ENCODE data around the gene CLDN7.

CLDN7 gene

DNA sequence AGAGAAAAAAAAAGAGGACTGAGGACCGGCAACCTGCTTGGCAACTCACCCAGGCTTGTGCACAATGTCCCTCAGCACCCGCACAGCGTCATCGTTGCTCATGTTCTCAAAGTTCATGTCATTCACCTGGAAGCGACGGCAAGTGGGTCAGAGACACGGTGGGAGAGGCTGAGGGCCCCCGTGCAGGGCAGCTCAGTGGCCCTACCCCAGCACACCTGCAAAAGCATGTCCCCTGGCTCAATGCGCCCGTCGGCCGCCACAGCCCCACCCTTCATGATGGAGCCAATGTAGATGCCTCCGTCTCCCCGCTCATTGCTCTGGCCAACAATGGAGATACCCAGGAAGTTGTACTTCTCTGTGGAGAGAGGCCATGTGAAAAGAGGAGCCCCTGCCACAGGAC, 33.4 kb downstream of the CLDN7 start:
- peak overlapping the region; percentile 99 for H3K27ac ChIP-seq
- TF ChIP-seq, protein P1, sequence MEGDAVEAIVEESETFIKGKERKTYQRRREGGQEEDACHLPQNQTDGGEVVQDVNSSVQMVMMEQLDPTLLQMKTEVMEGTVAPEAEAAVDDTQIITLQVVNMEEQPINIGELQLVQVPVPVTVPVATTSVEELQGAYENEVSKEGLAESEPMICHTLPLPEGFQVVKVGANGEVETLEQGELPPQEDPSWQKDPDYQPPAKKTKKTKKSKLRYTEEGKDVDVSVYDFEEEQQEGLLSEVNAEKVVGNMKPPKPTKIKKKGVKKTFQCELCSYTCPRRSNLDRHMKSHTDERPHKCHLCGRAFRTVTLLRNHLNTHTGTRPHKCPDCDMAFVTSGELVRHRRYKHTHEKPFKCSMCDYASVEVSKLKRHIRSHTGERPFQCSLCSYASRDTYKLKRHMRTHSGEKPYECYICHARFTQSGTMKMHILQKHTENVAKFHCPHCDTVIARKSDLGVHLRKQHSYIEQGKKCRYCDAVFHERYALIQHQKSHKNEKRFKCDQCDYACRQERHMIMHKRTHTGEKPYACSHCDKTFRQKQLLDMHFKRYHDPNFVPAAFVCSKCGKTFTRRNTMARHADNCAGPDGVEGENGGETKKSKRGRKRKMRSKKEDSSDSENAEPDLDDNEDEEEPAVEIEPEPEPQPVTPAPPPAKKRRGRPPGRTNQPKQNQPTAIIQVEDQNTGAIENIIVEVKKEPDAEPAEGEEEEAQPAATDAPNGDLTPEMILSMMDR (conservative IDR thresholded peaks at IDR 0.05; ENCODE audit: low read depth) = no peak
- ChIA-PET CTCF (no interaction called here), POLR2A (ENCODE audit: low non-redundant PET) (no interaction called here)
- DNase-seq (ENCODE audit: low spot score) = no peak

DNA sequence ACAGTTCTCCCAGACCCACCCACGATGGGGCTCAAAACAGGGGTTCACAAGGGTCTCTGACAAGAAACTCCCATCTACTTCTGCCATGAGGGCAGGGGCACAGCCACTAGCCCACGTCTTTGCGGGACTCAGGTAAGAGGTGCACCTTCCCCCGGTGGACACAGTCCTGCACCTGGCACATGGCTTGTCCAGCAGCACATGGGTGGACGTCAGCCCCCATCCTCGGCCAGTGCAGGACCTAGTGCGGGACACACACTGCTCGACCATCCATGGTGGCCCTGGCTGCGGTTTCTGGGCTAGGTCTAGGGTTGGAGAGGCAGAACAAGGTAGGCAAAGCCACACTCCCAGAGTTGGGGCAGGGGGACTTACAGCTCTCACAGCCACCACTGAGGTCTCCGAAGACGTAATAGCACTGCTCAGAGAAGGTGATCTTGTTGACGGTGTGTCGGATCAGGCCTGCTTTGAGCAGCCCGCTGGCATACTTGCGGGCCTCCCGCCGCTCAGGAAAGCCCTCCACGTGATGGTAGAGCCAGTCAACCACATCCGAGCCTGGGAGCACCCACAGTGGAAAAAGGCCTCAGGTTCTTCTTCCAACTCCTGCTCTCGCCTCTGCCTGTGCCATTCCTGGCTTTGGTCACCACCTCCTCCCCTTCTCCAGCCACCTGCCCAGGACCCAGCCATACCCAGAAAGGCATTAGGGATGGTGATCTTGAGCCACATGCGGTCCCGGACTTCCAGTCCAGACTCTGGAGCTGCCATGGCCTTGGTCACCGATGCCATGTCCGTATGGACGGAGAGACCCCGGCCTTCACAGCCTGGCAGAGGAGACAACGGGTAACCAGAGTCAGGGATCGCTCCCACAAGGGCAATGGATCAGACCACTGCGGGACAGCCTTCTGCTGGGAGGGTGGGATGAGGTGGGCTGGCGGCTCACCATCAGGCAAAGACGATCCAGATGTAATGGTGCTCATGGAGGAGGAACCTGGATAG, 35.3 kb downstream of the CLDN7 start:
- CTCF ChIA-PET = no interaction called here
- peak overlapping the region; percentile 99 for H3K27ac ChIP-seq
- POLR2A ChIA-PET (ENCODE audit: low non-redundant PET) = no interaction called here
- TF ChIP-seq, protein P1 (conservative IDR thresholded peaks at IDR 0.05; ENCODE audit: low read depth) = no peak
- DNase-seq (ENCODE audit: low spot score) = no peak

DNA sequence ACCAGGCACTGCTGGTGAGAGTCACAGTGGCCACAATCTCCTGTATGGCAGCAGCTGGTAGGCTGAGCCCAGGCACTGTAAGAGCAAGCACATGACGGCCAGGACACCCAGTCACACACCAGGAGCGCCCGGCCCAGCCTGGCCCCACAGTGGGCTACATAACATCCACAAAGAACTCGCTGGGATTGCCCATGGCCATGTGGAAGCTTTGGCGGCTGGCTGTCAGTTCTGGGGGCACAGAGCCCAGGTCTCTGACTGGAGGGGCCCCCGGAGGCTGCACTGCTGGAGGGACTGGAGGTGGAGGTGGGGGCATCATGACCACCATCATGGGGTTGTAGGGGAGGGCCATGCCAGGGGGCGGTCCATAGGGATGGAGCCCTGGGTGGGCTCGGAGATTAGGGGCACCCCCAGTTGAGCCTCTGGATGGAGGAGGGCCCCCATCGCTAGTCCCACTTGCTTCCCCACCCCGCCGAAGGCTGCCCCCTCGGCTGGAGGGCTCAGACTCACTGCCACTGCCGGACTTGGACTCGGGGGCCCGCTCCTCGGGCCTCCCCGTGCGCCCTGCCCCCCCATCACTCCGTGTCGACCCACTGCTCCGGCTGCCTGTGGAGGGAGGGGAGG, 36.5 kb downstream of the CLDN7 start:
- ChIA-PET CTCF (no interaction called here), POLR2A (ENCODE audit: low non-redundant PET) (no interaction called here)
- no peak for DNase-seq (ENCODE audit: low spot score)
- TF ChIP-seq, protein P1 (conservative IDR thresholded peaks at IDR 0.05; ENCODE audit: low read depth) = no peak
- H3K27ac ChIP-seq = peak overlapping the region; percentile 99

DNA sequence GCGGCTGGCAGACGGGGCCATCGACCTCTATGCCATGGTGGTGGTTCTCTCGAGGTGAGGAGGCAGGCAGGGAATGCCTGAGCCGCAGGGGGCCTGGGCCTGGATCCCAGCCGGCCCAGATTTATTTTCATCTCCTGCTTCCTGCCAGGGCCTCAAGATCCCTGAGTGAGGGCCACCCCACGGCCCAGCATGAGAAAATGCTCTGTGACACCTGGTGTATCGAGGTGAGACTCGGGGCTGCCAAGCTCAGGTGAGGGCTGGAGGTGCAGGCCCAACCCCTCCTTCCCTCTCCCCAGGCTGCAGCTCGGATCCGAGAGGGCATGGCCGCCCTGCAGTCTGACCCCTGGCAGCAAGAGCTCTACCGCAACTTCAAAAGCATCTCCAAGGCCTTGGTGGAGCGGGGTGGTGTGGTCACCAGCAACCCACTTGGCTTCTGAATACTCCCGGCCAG, 37.6 kb downstream of the CLDN7 start:
- ChIA-PET POLR2A (ENCODE audit: low non-redundant PET) (no interaction called here), CTCF (interaction anchor here (0.6 kb wide), 2 partner anchors 8 to 60 kb away, joined by 3 to 4 read pairs; no protein-coding TSS in a partner anchor)
- peak overlapping the region; percentile 99 for H3K27ac ChIP-seq
- no peak for DNase-seq (ENCODE audit: low spot score)
- TF ChIP-seq, protein P1 (conservative IDR thresholded peaks at IDR 0.05; ENCODE audit: low read depth) = no peak

DNA sequence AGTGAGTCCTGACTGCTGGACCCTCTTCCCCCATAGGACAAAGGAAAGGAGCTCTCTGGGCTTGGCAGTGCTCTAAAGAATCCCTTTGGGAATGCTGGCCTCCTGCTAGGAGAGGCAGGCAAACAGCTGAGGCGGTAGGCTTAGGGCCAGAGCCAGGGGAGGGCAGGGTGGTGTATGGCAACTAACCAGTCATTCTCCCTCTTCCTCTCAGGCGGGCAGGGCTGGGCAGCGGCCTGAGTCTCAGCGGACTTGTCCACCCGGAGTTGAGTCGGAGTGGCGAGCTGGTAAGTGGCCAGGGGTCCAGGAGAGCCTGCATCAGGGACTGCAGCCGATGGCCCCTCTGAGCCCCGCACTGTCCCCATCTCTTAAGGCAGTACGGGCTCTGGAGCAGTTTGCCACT, 38.2 kb downstream of the CLDN7 start:
- DNase-seq (ENCODE audit: low spot score) = no peak
- peak overlapping the region; percentile 99 for H3K27ac ChIP-seq
- POLR2A ChIA-PET (ENCODE audit: low non-redundant PET) = no interaction called here
- TF ChIP-seq, protein P1 (conservative IDR thresholded peaks at IDR 0.05; ENCODE audit: low read depth) = no peak
- CTCF ChIA-PET = interaction anchor here (0.6 kb wide), 1 partner anchor 8 kb away, joined by 3 read pairs; no protein-coding TSS in a partner anchor

DNA sequence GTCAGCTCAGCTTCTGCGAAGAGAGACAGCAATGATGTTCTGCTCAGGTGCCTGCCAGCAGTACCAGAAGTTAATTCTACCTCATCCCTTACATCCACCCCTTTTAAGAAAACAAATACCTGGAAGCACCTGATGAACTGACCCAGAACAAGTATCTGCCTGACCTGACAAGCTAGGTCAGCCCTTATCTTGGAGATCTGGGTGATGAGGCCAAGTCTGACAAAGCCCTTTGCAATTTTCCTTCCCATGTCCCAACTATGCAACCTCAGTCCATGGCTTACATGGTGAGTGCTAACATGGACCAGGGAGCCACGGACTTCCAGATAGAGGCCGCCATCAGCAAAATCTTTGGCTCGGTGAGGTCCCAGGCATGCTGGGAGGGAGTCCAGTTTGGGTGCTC, 38.9 kb downstream of the CLDN7 start:
- ChIA-PET POLR2A (ENCODE audit: low non-redundant PET) (no interaction called here), CTCF (no interaction called here)
- peak overlapping the region; percentile 99 for H3K27ac ChIP-seq
- TF ChIP-seq, protein P1 (conservative IDR thresholded peaks at IDR 0.05; ENCODE audit: low read depth) = no peak
- DNase-seq (ENCODE audit: low spot score) = no peak
